VCaP (cell line): Measurements from ENCODE around the gene GALK2.

ENCODE experiments used
- H3K27ac ChIP-seq: fragments of 450-650 bp; 2 replicates; pipeline ENCODE4 v1.5.1; 2017
- CTCF ChIP-seq: fragments of 450-650 bp; conservative IDR thresholded peaks from 2 replicates; pipeline ENCODE4 v1.5.1; 2017; ENCODE audit warnings: mild to moderate bottlenecking, moderate library complexity

GALK2 gene

GRCh38 chr15:49152552-49153312, 17.3 kb upstream of the GALK2 start:
- H3K27ac ChIP-seq: no peak overlapping the region
- TF ChIP-seq CTCF: no peak

GRCh38 chr15:49154359-49154758, 15.7 kb upstream of the GALK2 start:
- H3K27ac ChIP-seq: peak overlapping the region; percentile 84
- no peak for TF ChIP-seq CTCF

- peak overlapping the region; percentile 84 for H3K27ac ChIP-seq
- no peak for TF ChIP-seq CTCF
Observed at GRCh38 chr15:49154799-49155109, 15.3 kb upstream of the GALK2 start.

- TF ChIP-seq CTCF: no peak
Observed at GRCh38 chr15:49155110-49155833, 14.8 kb upstream of the GALK2 start, which contains the start of gene COPS2. Gene COPS2 (minus strand): TSS chr15:49155599. CDS start chr15:49155578, 21 bp downstream.

GRCh38 chr15:49155834-49156627, 14.0 kb upstream of the GALK2 start:
- no peak for TF ChIP-seq CTCF
- H3K27ac ChIP-seq: peak overlapping the region; percentile 84

More at GRCh38 chr15:49155110-49155833, 14.8 kb upstream of the GALK2 start, which contains the start of gene COPS2:
- peak within 1 kb of the TSS; percentile 84 for H3K27ac ChIP-seq

- TF ChIP-seq CTCF: no peak
- H3K27ac ChIP-seq: no peak overlapping the region
Observed at GRCh38 chr15:49163678-49164077, 6.4 kb upstream of the GALK2 start.

GRCh38 chr15:49164865-49165264, 5.2 kb upstream of the GALK2 start:
- no peak overlapping the region for H3K27ac ChIP-seq
- no peak for TF ChIP-seq CTCF
